M059J (cell line): ENCODE measurements around the gene SSRP1. TPM values are rescaled to one million over a fixed set of nuclear protein-coding genes. Genes with fewer than 3 reads are reported as not detected.

Experiments
- total RNA-seq: library from RNA; depleted of rRNA; stranded (reverse); fragments of >200 nt; shearing (Covaris generic); gene quantifications from 2 replicates; pipeline ENCODE4 v1.2.3, GENCODE V29; 2014; rRNA removed

SSRP1 gene
- total RNA-seq, 1 experiment from 2014 or later = 145 TPM

Other genes with a start within 250 kb of the SSRP1 start
- not detected in 2 replicates for gene LRRC55, start 153.9 kb downstream of the SSRP1 start, total RNA-seq
- gene APLNR, start 98.6 kb downstream of the SSRP1 start, total RNA-seq = not detected in 2 replicates
- 18.4 and 44.4 TPM in 2 replicates for gene TNKS1BP1, start 10.9 kb downstream of the SSRP1 start, total RNA-seq
- not detected in 2 replicates for gene P2RX3, start 2.5 kb upstream of the SSRP1 start, total RNA-seq
- gene PRG3, start 45.3 kb upstream of the SSRP1 start, total RNA-seq = not detected in 2 replicates
- 0.17 TPM in 1 of 2 replicates, not detected in the other for gene PRG2, start 54.8 kb upstream of the SSRP1 start, total RNA-seq
- 77.4 and 95.1 TPM in 2 replicates for gene SLC43A3, start 91.2 kb upstream of the SSRP1 start, total RNA-seq
- 0.34 and 0.96 TPM in 2 replicates for gene RTN4RL2, start 124.6 kb upstream of the SSRP1 start, total RNA-seq
- gene SLC43A1, start 179.8 kb upstream of the SSRP1 start, total RNA-seq = 4.8 and 6.9 TPM in 2 replicates
- 44.6 and 47.9 TPM in 2 replicates for gene TIMM10, start 194.9 kb upstream of the SSRP1 start, total RNA-seq
- not detected in 2 replicates for gene SMTNL1, start 201.7 kb upstream of the SSRP1 start, total RNA-seq
- gene UBE2L6, start 231.8 kb upstream of the SSRP1 start, total RNA-seq = 269 and 314 TPM in 2 replicates